ENCODE data around the gene USP25.

GRCh38 chr21:15718711-15719110 is 11.1 kb upstream of the USP25 start:
- TF ChIP-seq CTCF (conservative IDR thresholded peaks at IDR 0.05 in 1 of 2, IDR thresholded peaks at IDR 0.05 in 1 of 2; ENCODE audit: extremely low read depth in 1 of 2, insufficient read depth in 1 of 2, low read depth in 1 of 2, low read length in 2 of 2) (no peak), EZH2 (IDR thresholded peaks at IDR 0.05; ENCODE audit: borderline replicate concordance, low read length) (no peak)

All from mammary epithelial cell (primary cell).